Measurements from ENCODE around the gene UQCRFS1.
A peak's percentile ranks its signal among the peaks of the same experiment; 100 is the strongest.
"Not testable (repeated sequence)": the region's sequence is repeated elsewhere in the genome, so short reads cannot be mapped to it uniquely, and the experiment has no call there.

Gene UQCRFS1

GRCh38 chr19:29212648-29213573 is at the start of gene UQCRFS1:
UQCRFS1 (minus strand) TSS chr19:29213151; CDS start chr19:29213118, 33 bp downstream.
- peak; percentile 93 for DNase-seq (ENCODE audit: low read depth in 2 of 2, low spot score in 1 of 2)

- DNase-seq (ENCODE audit: low read depth in 2 of 2, low spot score in 1 of 2) = no peak
Measured at GRCh38 chr19:29262085-29262484, 49.1 kb upstream of the UQCRFS1 start.

GRCh38 chr19:29260477-29261317 is 47.7 kb upstream of the UQCRFS1 start:
- DNase-seq (ENCODE audit: low read depth in 2 of 2, low spot score in 1 of 2) = no peak

- no peak for DNase-seq (ENCODE audit: low read depth in 2 of 2, low spot score in 1 of 2)
Measured at GRCh38 chr19:29259867-29260281, 46.9 kb upstream of the UQCRFS1 start.

GRCh38 chr19:29259153-29259552 is 46.2 kb upstream of the UQCRFS1 start:
- DNase-seq (ENCODE audit: low read depth in 2 of 2, low spot score in 1 of 2) = no peak

GRCh38 chr19:29256516-29256915 is 43.6 kb upstream of the UQCRFS1 start:
- no peak for DNase-seq (ENCODE audit: low read depth in 2 of 2, low spot score in 1 of 2)

- DNase-seq (ENCODE audit: low read depth in 2 of 2, low spot score in 1 of 2) = no peak
Measured at GRCh38 chr19:29255912-29256311, 43.0 kb upstream of the UQCRFS1 start.

GRCh38 chr19:29255006-29255405 is 42.1 kb upstream of the UQCRFS1 start:
- no peak for DNase-seq (ENCODE audit: low read depth in 2 of 2, low spot score in 1 of 2)

GRCh38 chr19:29249798-29250197 is 36.8 kb upstream of the UQCRFS1 start:
- DNase-seq (ENCODE audit: low read depth in 2 of 2, low spot score in 1 of 2) = not testable (repeated sequence)

GRCh38 chr19:29248332-29248844 is 35.4 kb upstream of the UQCRFS1 start:
- no peak for DNase-seq (ENCODE audit: low read depth in 2 of 2, low spot score in 1 of 2)

- DNase-seq (ENCODE audit: low read depth in 2 of 2, low spot score in 1 of 2) = no peak
Measured at GRCh38 chr19:29247872-29248271, 34.9 kb upstream of the UQCRFS1 start.

GRCh38 chr19:29247471-29247870 is 34.5 kb upstream of the UQCRFS1 start:
- DNase-seq (ENCODE audit: low read depth in 2 of 2, low spot score in 1 of 2) = no peak

- no peak for DNase-seq (ENCODE audit: low read depth in 2 of 2, low spot score in 1 of 2)
Measured at GRCh38 chr19:29247051-29247450, 34.1 kb upstream of the UQCRFS1 start.

GRCh38 chr19:29245215-29245614 is 32.3 kb upstream of the UQCRFS1 start:
- DNase-seq (ENCODE audit: low read depth in 2 of 2, low spot score in 1 of 2) = no peak

GRCh38 chr19:29241324-29241723 is 28.4 kb upstream of the UQCRFS1 start:
- DNase-seq (ENCODE audit: low read depth in 2 of 2, low spot score in 1 of 2) = no peak

- no peak for DNase-seq (ENCODE audit: low read depth in 2 of 2, low spot score in 1 of 2)
Measured at GRCh38 chr19:29239213-29239776, 26.3 kb upstream of the UQCRFS1 start.

GRCh38 chr19:29233591-29233990 is 20.6 kb upstream of the UQCRFS1 start:
- DNase-seq (ENCODE audit: low read depth in 2 of 2, low spot score in 1 of 2) = no peak

- DNase-seq (ENCODE audit: low read depth in 2 of 2, low spot score in 1 of 2) = no peak
Measured at GRCh38 chr19:29232315-29232852, 19.4 kb upstream of the UQCRFS1 start.

GRCh38 chr19:29231306-29231705 is 18.4 kb upstream of the UQCRFS1 start:
- not testable (repeated sequence) for DNase-seq (ENCODE audit: low read depth in 2 of 2, low spot score in 1 of 2)

GRCh38 chr19:29217616-29218015 is 4.7 kb upstream of the UQCRFS1 start:
- DNase-seq (ENCODE audit: low read depth in 2 of 2, low spot score in 1 of 2) = no peak

GRCh38 chr19:29216021-29216420 is 3.1 kb upstream of the UQCRFS1 start:
- no peak for DNase-seq (ENCODE audit: low read depth in 2 of 2, low spot score in 1 of 2)

Measured in stimulated activated CD8-positive, alpha-beta memory T cell treated with anti-CD3 and anti-CD28 coated beads, Interleukin-4, amount 100 ng/mL, for 4 hours (primary cell).